Tibial nerve (tissue), 4 donors: ENCODE results near the gene SRI. TPM values are rescaled to one million over a fixed set of nuclear protein-coding genes. Genes with fewer than 3 reads are reported as not detected.

Experiments used
- DNase-seq, 2 donors: peaks; one replicate each; pipeline ENCODE4 v3.0.0-alpha.2; 2019; ENCODE audit warnings: low spot score in 2 of 2
- H3K27ac ChIP-seq, 4 donors: fragments of 200-600 bp; sonication (generic) in 3 of 4; one replicate each; pipeline ENCODE4 v1.5.1; 2017 to 2019; ENCODE audit warnings: mild to moderate bottlenecking in 1 of 4
- H3K27me3 ChIP-seq, 2 donors: fragments of 200-600 bp; sonication (generic) in 1 of 2; one replicate each; pipeline versions ENCODE4 v1.5.1 to v1.6.0; 2017 to 2019
- H3K36me3 ChIP-seq, 3 donors: fragments of 200-600 bp; sonication (generic); one replicate each; pipeline ENCODE4 v1.5.1; 2018 to 2019
- H3K4me1 ChIP-seq, 4 donors: fragments of 200-600 bp; sonication (generic) in 3 of 4; one replicate each; pipeline ENCODE4 v1.5.1; 2017 to 2019
- H3K4me3 ChIP-seq, 4 donors: fragments of 200-600 bp; sonication (generic) in 3 of 4; one replicate each; pipeline ENCODE4 v1.5.1; 2017 to 2019; ENCODE audit warnings: mild to moderate bottlenecking in 1 of 4, moderate library complexity in 1 of 4
- H3K9me3 ChIP-seq, 4 donors: fragments of 200-600 bp; sonication (generic) in 3 of 4; one replicate each; pipeline ENCODE4 v1.5.1; 2017 to 2019
- CTCF ChIP-seq, 5 experiments: fragments of 200-600 bp in 3 of 5; fragments of 450-650 bp in 2 of 5; sonication (generic) in 3 of 5; IDR thresholded peaks; one replicate each; pipeline ENCODE4 v1.5.1; 2016 to 2019; ENCODE audit warnings: antibody characterized with exemption in 5 of 5, mild to moderate bottlenecking in 3 of 5, moderate library complexity in 2 of 5
- EP300 ChIP-seq, 2 donors: sonication (generic); formaldehyde crosslinking; IDR thresholded peaks; one replicate each; pipeline ENCODE4 v1.6.1; 2017; ENCODE audit warnings: antibody characterized with exemption in 2 of 2, mild to moderate bottlenecking in 1 of 2
- POLR2A ChIP-seq, 2 donors: fragments of 450-650 bp; IDR thresholded peaks; one replicate each; pipeline ENCODE4 v1.6.1; 2017; ENCODE audit warnings: antibody characterized with exemption in 2 of 2, mild to moderate bottlenecking in 2 of 2, moderate library complexity in 2 of 2
- WGBS, 2 donors: methylation state at CpG; one replicate each; pipeline ENCODE4 v1.1.5; 2018; 5-methylcytosine and 5-hydroxymethylcytosine counted together
- total RNA-seq, 4 donors: library from RNA; depleted of rRNA; stranded (reverse); fragments of >200 nt; gene quantifications; one replicate each; pipeline ENCODE4 v1.1.0, GENCODE V29; 2016

SRI gene
- total RNA-seq, 4 donors from 2014 or later = 49.8 to 83.7 (median 52.8) TPM

GRCh38 chr7:88156356-88156755 is 63.5 kb downstream of the SRI start:
- Histone ChIP-seq H3K4me3 (no peak overlapping the region), H3K27ac (no peak overlapping the region), H3K36me3 (peaks cover 0 to 6% (median 0%) of the 10 kb centered on the region in 3 donors), H3K4me1 (no peaks in the 10 kb centered on the region), H3K9me3 (peaks cover 0 to 16% (median 2%) of the 10 kb centered on the region in 4 donors), H3K27me3 (no peaks in the 10 kb centered on the region)
- WGBS, 2 donors = 34 to 43% methylated on average over 1 of the region's 1 CpG
- TF ChIP-seq CTCF (IDR thresholded peaks at IDR 0.05) (no peak), POLR2A (IDR thresholded peaks at IDR 0.05) (no peak), EP300 (IDR thresholded peaks at IDR 0.05) (no peak)
- no peak for DNase-seq

GRCh38 chr7:88155756-88156155 is 64.1 kb downstream of the SRI start:
- Histone ChIP-seq H3K9me3 (peaks cover 0 to 16% (median 2%) of the 10 kb centered on the region in 4 donors), H3K36me3 (peaks cover 0 to 6% (median 0%) of the 10 kb centered on the region in 3 donors), H3K27ac (no peak overlapping the region), H3K27me3 (no peaks in the 10 kb centered on the region), H3K4me3 (no peak overlapping the region), H3K4me1 (no peaks in the 10 kb centered on the region)
- DNase-seq = no peak
- WGBS, 2 donors = 67 to 71% methylated on average over 4 of the region's 4 CpGs
- TF ChIP-seq EP300 (IDR thresholded peaks at IDR 0.05) = no peak
- no peak for TF ChIP-seq CTCF (IDR thresholded peaks at IDR 0.05)
- TF ChIP-seq POLR2A (IDR thresholded peaks at IDR 0.05) = no peak

Other genes with a start within 250 kb of the SRI start
- 100 to 1,000 TPM in 1 of 4 donors, 10 to 100 TPM in 3; 45.2 to 239 (median 82.2) TPM for gene STEAP4, start 86.9 kb upstream of the SRI start, total RNA-seq